NCI-H345 treated with DMSO at 0.1 percent for 48 hours (cell line): ENCODE measurements around the gene CFAP141.

Experiments used
- DNase-seq: peaks from one replicate; lab custom pipeline; 2025; ENCODE audit not compliant: unreplicated experiment; lab: John Stamatoyannopoulos, UW

The CFAP141 gene

DNA sequence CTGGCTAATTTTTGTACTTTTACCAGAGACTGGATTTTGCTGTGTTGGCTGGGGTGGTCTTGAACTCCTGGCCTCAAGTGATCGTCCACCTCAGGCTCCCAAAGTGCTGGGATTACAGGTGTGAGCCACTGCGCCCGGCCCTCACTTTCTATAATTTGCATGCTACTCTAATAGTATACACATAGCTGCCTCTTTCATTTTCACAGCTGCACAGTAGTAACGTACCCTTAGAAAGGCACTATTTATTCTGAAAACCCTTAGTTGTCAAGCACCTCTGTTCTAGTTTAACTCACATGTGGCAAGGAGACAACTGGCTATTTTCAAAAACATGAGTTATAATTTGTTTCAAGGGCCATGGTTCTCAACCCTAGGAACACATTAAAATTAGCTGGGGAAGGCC is 31.5 kb downstream of the CFAP141 start:
- no peak for DNase-seq

GRCh38 chr1:154171880-154172279 is 34.3 kb downstream of the CFAP141 start:
- no peak for DNase-seq

DNA sequence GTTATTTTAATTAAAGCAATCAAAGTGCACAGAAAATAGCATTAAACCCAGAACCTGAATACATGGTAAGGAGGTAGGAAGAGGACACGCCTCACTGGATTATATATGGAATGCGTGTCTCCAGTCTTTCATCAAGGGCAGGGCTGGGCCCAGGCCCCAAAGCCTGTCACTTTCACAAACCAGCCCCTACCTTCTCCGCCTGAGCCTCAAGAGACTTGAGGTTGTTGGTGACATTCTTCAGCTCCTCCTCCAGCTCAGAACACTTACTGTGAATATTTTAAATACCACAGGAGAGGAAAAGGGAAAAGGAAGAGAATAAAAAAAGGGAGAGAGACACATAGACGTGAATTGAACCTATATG is 34.9 kb downstream of the CFAP141 start:
- DNase-seq, result no peak

- DNase-seq, result no peak
Observed at GRCh38 chr1:154170547-154171222, 35.4 kb downstream of the CFAP141 start.

GRCh38 chr1:154167461-154167860 is 38.7 kb downstream of the CFAP141 start:
- no peak for DNase-seq

DNA sequence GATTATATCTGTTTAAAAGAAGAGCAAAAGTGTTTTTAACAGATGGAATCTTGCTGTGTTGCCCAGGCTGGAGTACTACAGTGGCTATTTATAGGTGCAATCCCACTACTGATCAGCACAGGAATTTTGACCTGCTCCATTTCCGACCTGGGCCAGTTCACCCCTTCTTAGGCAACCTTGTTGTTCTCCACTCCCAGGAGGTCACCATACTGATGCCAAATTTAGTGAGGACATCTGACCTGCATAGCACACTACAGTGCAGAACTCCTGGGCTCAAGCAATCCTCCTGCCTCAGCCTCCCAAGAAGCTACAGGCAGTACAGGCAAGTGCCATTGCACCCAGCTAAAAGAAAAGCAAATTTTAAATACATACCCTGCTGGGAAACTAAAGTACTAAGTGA is 39.9 kb downstream of the CFAP141 start:
- no peak for DNase-seq

GRCh38 chr1:154159554-154159953 is 46.6 kb downstream of the CFAP141 start:
- DNase-seq, result no peak

DNA sequence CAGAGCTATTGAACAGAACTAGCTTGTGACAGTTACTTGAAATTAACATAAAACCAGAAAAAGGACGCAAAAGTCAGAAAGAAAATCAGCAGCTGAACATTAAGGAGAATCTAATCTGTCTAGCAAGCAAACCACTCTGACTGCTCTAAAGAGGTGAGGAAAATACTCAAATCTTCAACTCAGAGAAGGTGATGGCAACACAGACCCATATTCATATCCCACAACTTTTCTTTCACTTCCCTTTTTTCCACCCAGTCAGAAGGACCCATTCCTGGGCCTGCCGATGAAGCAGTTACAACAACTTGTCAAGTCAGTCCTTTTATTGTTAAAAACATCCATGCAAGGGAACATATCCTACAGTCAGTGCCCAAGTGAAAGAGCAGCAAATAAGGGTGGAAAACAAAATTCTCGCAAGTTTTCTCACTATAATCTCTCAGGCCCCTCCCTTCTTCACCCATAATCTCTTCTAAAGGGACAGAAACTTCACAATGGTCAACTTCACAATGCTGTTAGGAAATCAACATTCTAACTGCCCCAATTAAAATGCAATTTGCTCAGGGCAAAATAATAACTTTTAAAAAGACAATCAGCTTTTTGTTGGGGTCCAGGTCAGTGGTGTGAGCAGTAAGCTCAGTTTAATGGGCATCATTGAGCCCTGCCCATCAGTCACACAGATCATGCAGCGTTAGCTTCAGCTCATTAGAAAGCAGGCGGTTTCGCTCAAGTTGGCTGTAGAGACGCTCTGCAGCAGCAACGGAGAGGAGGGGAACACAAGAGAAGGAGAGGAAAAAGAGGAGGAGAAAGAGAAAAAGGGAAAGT is 47.6 kb downstream of the CFAP141 start:
- DNase-seq, result no peak

GRCh38 chr1:154157520-154158306 is 48.4 kb downstream of the CFAP141 start:
- no peak for DNase-seq

DNA sequence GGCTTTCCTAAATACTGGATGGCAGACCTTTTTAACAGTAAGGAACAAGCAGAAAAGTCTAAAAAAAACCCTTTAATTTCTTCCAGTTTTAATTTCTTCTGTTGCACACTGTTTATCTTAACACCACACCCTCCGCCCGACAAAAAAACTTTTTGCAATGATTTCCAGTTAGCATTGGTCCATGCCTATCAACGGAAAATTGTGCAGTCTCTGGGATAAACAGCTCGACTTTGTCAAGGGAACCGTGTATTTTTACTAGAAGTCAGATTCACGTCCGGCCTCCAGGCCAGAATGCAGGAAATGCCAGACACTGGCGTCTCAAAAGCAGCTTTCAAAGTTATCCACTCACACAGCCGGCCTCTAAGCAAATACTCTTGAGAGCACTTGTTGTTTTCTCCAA is 50.9 kb downstream of the CFAP141 start:
- DNase-seq, result no peak

DNA sequence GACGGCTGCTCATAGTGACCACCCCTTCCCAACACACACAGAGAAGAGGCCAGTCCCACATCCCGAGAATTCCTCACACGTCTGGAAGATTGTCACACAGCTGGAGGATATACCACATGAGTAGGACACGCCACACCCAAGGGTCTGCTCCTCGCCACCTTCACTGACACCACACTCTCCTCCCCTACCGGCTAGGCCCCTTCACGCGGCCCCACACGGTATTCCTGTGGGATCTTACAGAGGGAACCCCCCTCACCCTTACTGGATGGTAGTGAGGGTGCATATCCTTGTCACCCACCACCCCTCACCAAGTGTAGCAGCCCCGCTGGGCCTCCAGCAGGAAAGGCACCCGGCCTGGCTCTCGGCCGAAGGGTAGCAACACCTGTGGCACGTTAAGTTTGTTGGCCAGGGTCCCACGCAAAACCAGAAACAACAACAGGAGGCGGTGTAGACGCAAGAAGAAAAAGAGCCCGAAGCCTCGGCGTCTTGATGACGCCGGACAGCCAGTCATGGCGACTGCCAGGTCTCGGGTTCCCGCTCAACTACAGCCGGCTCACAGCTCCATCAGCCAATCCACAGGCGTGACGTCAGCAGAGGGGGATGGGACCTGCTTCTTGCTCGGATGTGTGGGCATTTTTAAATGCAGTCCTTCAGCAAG is 51.5 kb downstream of the CFAP141 start, which contains the start of gene NUP210L:
Gene NUP210L, minus strand, starts transcription at position 540 of the 658 bp plus-strand sequence.
- no peak for DNase-seq

DNA sequence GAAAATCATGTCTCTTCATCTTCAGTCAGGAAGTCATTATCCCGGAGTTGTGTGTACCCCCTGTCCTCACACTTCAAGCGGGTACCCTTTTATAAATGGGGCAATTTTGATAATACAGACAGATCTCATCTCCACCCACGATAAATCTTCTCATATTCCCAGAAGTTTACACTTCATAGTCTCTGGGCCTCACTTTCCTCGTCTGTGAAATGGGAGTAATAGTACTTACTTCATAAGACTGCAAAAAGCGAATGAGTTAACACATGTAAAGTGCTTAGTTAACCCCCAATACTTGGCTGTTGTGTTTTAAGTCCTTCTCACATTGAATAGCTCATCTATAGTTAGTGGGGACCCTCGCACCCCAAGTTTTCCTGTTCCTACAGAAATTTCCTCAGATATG is 52.1 kb downstream of the CFAP141 start:
- DNase-seq, result no peak

- DNase-seq, result no peak
Observed at GRCh38 chr1:154151311-154151710, 54.8 kb downstream of the CFAP141 start.
